SK-N-SH (cell line): ENCODE results near the gene MED8. TPM values are rescaled to one million over a fixed set of nuclear protein-coding genes. Genes with fewer than 3 reads are reported as not detected.

ENCODE experiments used
- CTCF ChIA-PET: fragments of 300-600, 350-600 bp; formaldehyde crosslinking; extraction: SDS; loops from one replicate; lab custom pipeline; 2021; lab: Yijun Ruan, JAX
- POLR2A ChIA-PET: fragments of 350-600 bp; sonication (Branson Sonifier 250); formaldehyde crosslinking; extraction: SDS; loops from one replicate; lab custom pipeline; 2020; ENCODE audit warnings: antibody characterized with exemption, inconsistent platforms; lab: Yijun Ruan, JAX
- DNase-seq: peaks from one replicate; pipeline ENCODE4 v3.0.0; 2012
- H2AFZ ChIP-seq: fragments of 200-600 bp; sonication (generic); 2 replicates; pipeline ENCODE4 v1.8.1; 2016; ENCODE audit warnings: antibody characterized with exemption, mild to moderate bottlenecking, low read depth
- H3F3A ChIP-seq: fragments of 200-600 bp; sonication (generic); replicated peaks from 2 replicates; pipeline ENCODE3; 2016; ENCODE audit warnings: antibody characterized with exemption, mild to moderate bottlenecking; ENCODE audit not compliant: insufficient read depth
- H3K27ac ChIP-seq, 2 experiments: fragments of 200-500 bp in 1 of 2; fragments of 200-600 bp in 1 of 2; sonication (Bioruptor generic) in 1 of 2; sonication (generic), shearing (Covaris generic) in 1 of 2; 2 replicates each; pipeline versions ENCODE4 v1.5.1 to v1.6.1; 2014 to 2016; ENCODE audit warnings: low read depth in 2 of 2, inconsistent platforms in 1 of 2, low read length in 1 of 2, mild to moderate bottlenecking in 1 of 2, mixed read lengths in 1 of 2
- H3K27me3 ChIP-seq: fragments of 200-600 bp; sonication (generic), shearing (Covaris generic); 2 replicates; pipeline ENCODE4 v1.6.1; 2016; ENCODE audit warnings: mixed run types; ENCODE audit not compliant: insufficient read depth
- H3K36me3 ChIP-seq, 2 experiments: fragments of 200-500 bp in 1 of 2; fragments of 200-600 bp in 1 of 2; sonication (Bioruptor generic) in 1 of 2; sonication (generic) in 1 of 2; replicated peaks in 1 of 2; 2 replicates each; pipeline versions ENCODE3 to v1.5.1; 2014 to 2016; ENCODE audit warnings: low read length in 1 of 2, mild to moderate bottlenecking in 1 of 2; ENCODE audit not compliant: insufficient read depth in 2 of 2, control insufficient read depth in 1 of 2
- H3K4me1 ChIP-seq, 2 experiments: fragments of 200-500 bp in 1 of 2; fragments of 200-600 bp in 1 of 2; sonication (Bioruptor generic) in 1 of 2; sonication (generic), shearing (Covaris generic) in 1 of 2; 2 replicates each; pipeline versions ENCODE4 v1.5.1 to v1.6.1; 2014 to 2016; ENCODE audit warnings: low read depth in 1 of 2, low read length in 1 of 2, mixed run types in 1 of 2; ENCODE audit not compliant: insufficient read depth in 2 of 2, control insufficient read depth in 1 of 2
- H3K4me2 ChIP-seq: fragments of 200-600 bp; sonication (generic), shearing (Covaris generic); 2 replicates; pipeline ENCODE4 v1.6.1; 2017; ENCODE audit warnings: mixed run types
- H3K4me3 ChIP-seq, 2 experiments: fragments of 200-500 bp in 1 of 2; fragments of 200-600 bp in 1 of 2; sonication (Bioruptor generic) in 1 of 2; sonication (generic), shearing (Covaris generic) in 1 of 2; 2 replicates each; pipeline versions ENCODE4 v1.5.1 to v1.8.1; 2014 to 2016; ENCODE audit warnings: low read depth in 2 of 2, inconsistent platforms in 1 of 2, low read length in 1 of 2, mild to moderate bottlenecking in 1 of 2, mixed read lengths in 1 of 2, moderate library complexity in 1 of 2
- H3K79me2 ChIP-seq: fragments of 200-600 bp; sonication (generic); 2 replicates; pipeline ENCODE4 v1.8.1; 2017; ENCODE audit warnings: mild to moderate bottlenecking; ENCODE audit not compliant: insufficient read depth
- H3K9ac ChIP-seq: fragments of 200-600 bp; sonication (generic); 2 replicates; pipeline ENCODE4 v1.6.1; 2017; ENCODE audit warnings: mixed run types
- H3K9me2 ChIP-seq: fragments of 200-600 bp; sonication (generic); 2 replicates; pipeline ENCODE4 v1.6.1; 2017; ENCODE audit warnings: mixed run types
- H3K9me3 ChIP-seq: fragments of 200-600 bp; sonication (generic); 2 replicates; pipeline ENCODE4 v1.6.1; 2017; ENCODE audit warnings: mixed run types, mild to moderate bottlenecking, moderate library complexity
- H4K20me1 ChIP-seq: fragments of 200-600 bp; sonication (generic); 2 replicates; pipeline ENCODE4 v1.6.1; 2017; ENCODE audit warnings: mild to moderate bottlenecking, mixed run types; ENCODE audit not compliant: insufficient read depth
- CHD2 ChIP-seq: fragments of 150-350 bp; IDR thresholded peaks from 2 replicates; pipeline ENCODE4 v1.6.1; 2018; ENCODE audit warnings: low read length; ENCODE audit not compliant: partially characterized antibody
- ELF1 ChIP-seq: IDR thresholded peaks from 2 replicates; pipeline ENCODE4 v1.4.0; 2012
- FOSL2 ChIP-seq: IDR thresholded peaks from 2 replicates; pipeline ENCODE4 v1.4.0; 2012; ENCODE audit warnings: low read depth, mild to moderate bottlenecking, moderate library complexity, borderline replicate concordance
- FOXM1 ChIP-seq: IDR thresholded peaks from 2 replicates; pipeline ENCODE4 v1.4.0; 2012; ENCODE audit warnings: low read depth, mild to moderate bottlenecking
- GABPA ChIP-seq: IDR thresholded peaks from 2 replicates; pipeline ENCODE4 v1.4.0; 2012; ENCODE audit warnings: low read depth, mild to moderate bottlenecking
- IRF3 ChIP-seq: fragments of 150-350 bp; IDR thresholded peaks from 2 replicates; pipeline ENCODE4 v1.6.1; 2016; ENCODE audit warnings: mild to moderate bottlenecking, low read depth, low read length
- JUND ChIP-seq: IDR thresholded peaks from 2 replicates; pipeline ENCODE4 v1.4.0; 2012
- MAX ChIP-seq: IDR thresholded peaks from 2 replicates; pipeline ENCODE4 v1.4.0; 2012; ENCODE audit warnings: low read depth
- MEF2A ChIP-seq: IDR thresholded peaks from 2 replicates; pipeline ENCODE4 v1.4.0; 2012; ENCODE audit warnings: low read depth, borderline replicate concordance
- MXI1 ChIP-seq: IDR thresholded peaks from 2 replicates; pipeline ENCODE4 v1.6.1; 2012; ENCODE audit warnings: mild to moderate bottlenecking, low read depth, low read length, improper control_type of control experiment
- NRF1 ChIP-seq: IDR thresholded peaks from 2 replicates; pipeline ENCODE4 v1.6.1; 2012; ENCODE audit warnings: low read depth, mild to moderate bottlenecking, low read length
- RAD21 ChIP-seq: IDR thresholded peaks from 2 replicates; pipeline ENCODE4 v1.6.1; 2012; ENCODE audit warnings: mild to moderate bottlenecking, low read length
- REST ChIP-seq: IDR thresholded peaks from 2 replicates; pipeline ENCODE4 v1.6.1; 2012; ENCODE audit warnings: mild to moderate bottlenecking, low read depth, low read length, moderate library complexity
- TAF1 ChIP-seq: IDR thresholded peaks from 2 replicates; pipeline ENCODE4 v1.6.1; 2012; ENCODE audit warnings: low read depth, mild to moderate bottlenecking, low read length, moderate library complexity, borderline replicate concordance
- TCF12 ChIP-seq: IDR thresholded peaks from 2 replicates; pipeline ENCODE4 v1.4.0; 2012
- USF1 ChIP-seq: IDR thresholded peaks from 2 replicates; pipeline ENCODE4 v1.4.0; 2012; ENCODE audit warnings: low read depth, borderline replicate concordance
- USF2 ChIP-seq: fragments of 150-350 bp; IDR thresholded peaks from 2 replicates; pipeline ENCODE4 v1.6.1; 2017; ENCODE audit warnings: antibody characterized with exemption, low read length, low read depth, borderline replicate concordance
- WGBS: methylation state at CpG from one replicate; pipeline ENCODE4 v1.1.6; 2017; ENCODE audit warnings: low lambda C conversion rate; 5-methylcytosine and 5-hydroxymethylcytosine counted together
- polyA plus RNA-seq, 3 experiments: library from polyadenylated mRNA; depleted of rRNA; stranded (reverse); fragments of >200 nt; gene quantifications; 2 replicates each; pipeline ENCODE4 v1.2.3, GENCODE V29; 2012
- TF ChIP-seq, protein P1 (sequence below): IDR thresholded peaks from 2 replicates; pipeline ENCODE4; 2012

The MED8 gene
- polyA plus RNA-seq, 1 of the 3 experiments (the other 2 are of a cell fraction) = 33.7 TPM

- no peak for TF ChIP-seq CHD2
- TF ChIP-seq IRF3 = no peak
- TF ChIP-seq USF2 = no peak
- TF ChIP-seq FOXM1 = no peak
- no peak for TF ChIP-seq RAD21
- TF ChIP-seq MXI1 = no peak
Measured at GRCh38 chr1:43421976-43422750, 32.6 kb upstream of the MED8 start (continued).

- no peaks in the 10 kb centered on the region for H3K4me1 ChIP-seq
- H3K4me3 ChIP-seq = no peak overlapping the region
- H3K4me2 ChIP-seq = no peak overlapping the region
- no peak overlapping the region for H3K9ac ChIP-seq
- ChIA-PET POLR2A (no interaction called here), CTCF (interaction anchor here (0.9 kb wide), 1 partner anchor 194 kb away, joined by 3 read pairs; no protein-coding TSS in a partner anchor)
- H3F3A ChIP-seq = no peaks in the 10 kb centered on the region
- no peaks in the 10 kb centered on the region for H3K27me3 ChIP-seq
- DNase-seq = no peak
- H3K9me3 ChIP-seq = no peaks in the 10 kb centered on the region
- 100% methylated on average over 5 of the region's 6 CpGs for WGBS
- no peak overlapping the region for H2AFZ ChIP-seq
- H3K36me3 ChIP-seq = peaks cover 31 to 79% of the 10 kb centered on the region in 2 experiments
- no peaks in the 10 kb centered on the region for H3K9me2 ChIP-seq
- TF ChIP-seq TAF1 = no peak
- no peak for TF ChIP-seq MAX
- no peak for TF ChIP-seq JUND
- TF ChIP-seq FOXM1 = no peak
- no peak for TF ChIP-seq FOSL2
- TF ChIP-seq REST = no peak
- TF ChIP-seq TCF12 = no peak
- TF ChIP-seq, protein P1, sequence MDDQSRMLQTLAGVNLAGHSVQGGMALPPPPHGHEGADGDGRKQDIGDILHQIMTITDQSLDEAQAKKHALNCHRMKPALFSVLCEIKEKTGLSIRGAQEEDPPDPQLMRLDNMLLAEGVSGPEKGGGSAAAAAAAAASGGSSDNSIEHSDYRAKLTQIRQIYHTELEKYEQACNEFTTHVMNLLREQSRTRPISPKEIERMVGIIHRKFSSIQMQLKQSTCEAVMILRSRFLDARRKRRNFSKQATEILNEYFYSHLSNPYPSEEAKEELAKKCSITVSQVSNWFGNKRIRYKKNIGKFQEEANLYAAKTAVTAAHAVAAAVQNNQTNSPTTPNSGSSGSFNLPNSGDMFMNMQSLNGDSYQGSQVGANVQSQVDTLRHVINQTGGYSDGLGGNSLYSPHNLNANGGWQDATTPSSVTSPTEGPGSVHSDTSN = no peak
- TF ChIP-seq GABPA = no peak
- no peak for TF ChIP-seq NRF1
- no peak for TF ChIP-seq USF1
- TF ChIP-seq MEF2A = no peak
- no peak for TF ChIP-seq RAD21
- TF ChIP-seq ELF1 = no peak
- no peaks in the 10 kb centered on the region for H3K79me2 ChIP-seq
- no peak overlapping the region for H3K27ac ChIP-seq
- H4K20me1 ChIP-seq = no peaks in the 10 kb centered on the region
Measured at GRCh38 chr1:43421396-43421795, 31.8 kb upstream of the MED8 start.
